Gastroesophageal sphincter (tissue), 3 donors: ENCODE results near the gene COG4.

Source experiments
- POLR2A ChIP-seq, 2 donors: fragments of 450-650 bp; IDR thresholded peaks; one replicate each; pipeline ENCODE4 v1.6.1; 2017; ENCODE audit warnings: antibody characterized with exemption in 2 of 2, mild to moderate bottlenecking in 2 of 2, moderate library complexity in 1 of 2
- TF ChIP-seq, protein P1 (sequence below), 4 experiments: fragments of 200-600 bp in 2 of 4; fragments of 450-650 bp in 2 of 4; sonication (generic) in 1 of 4; IDR thresholded peaks; one replicate each; pipeline ENCODE4 v1.5.1; 2017 to 2019; ENCODE audit warnings: antibody characterized with exemption in 4 of 4, mild to moderate bottlenecking in 2 of 4, moderate library complexity in 2 of 4

DNA sequence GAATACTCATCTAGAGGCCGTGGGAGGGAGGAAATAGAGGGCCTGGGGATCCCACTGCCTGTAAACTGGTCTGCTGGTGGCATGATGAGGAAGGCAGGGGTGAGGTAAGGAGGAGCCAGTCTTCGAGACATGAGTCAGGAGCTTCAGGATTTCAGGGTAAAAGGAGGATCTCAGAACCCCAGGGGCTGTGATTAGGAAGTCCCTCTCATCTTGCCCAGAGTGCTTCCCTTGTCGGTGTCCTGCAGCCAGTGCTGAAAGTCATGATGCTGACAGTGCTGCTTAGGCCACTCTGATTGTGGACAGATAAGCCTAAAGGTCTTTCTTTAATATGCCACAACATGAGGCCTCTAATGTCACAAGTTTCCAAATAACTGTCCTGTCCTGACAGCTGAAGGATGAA lies 29.6 kb downstream of the COG4 start:
- TF ChIP-seq, protein P1, sequence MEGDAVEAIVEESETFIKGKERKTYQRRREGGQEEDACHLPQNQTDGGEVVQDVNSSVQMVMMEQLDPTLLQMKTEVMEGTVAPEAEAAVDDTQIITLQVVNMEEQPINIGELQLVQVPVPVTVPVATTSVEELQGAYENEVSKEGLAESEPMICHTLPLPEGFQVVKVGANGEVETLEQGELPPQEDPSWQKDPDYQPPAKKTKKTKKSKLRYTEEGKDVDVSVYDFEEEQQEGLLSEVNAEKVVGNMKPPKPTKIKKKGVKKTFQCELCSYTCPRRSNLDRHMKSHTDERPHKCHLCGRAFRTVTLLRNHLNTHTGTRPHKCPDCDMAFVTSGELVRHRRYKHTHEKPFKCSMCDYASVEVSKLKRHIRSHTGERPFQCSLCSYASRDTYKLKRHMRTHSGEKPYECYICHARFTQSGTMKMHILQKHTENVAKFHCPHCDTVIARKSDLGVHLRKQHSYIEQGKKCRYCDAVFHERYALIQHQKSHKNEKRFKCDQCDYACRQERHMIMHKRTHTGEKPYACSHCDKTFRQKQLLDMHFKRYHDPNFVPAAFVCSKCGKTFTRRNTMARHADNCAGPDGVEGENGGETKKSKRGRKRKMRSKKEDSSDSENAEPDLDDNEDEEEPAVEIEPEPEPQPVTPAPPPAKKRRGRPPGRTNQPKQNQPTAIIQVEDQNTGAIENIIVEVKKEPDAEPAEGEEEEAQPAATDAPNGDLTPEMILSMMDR (IDR thresholded peaks at IDR 0.05): no peak
- no peak for TF ChIP-seq POLR2A (IDR thresholded peaks at IDR 0.05)
